Body of pancreas (tissue), 4 donors: ENCODE results near the gene WNT7B. TPM values are rescaled to one million over a fixed set of nuclear protein-coding genes. Genes with fewer than 3 reads are reported as not detected.
A peak's percentile ranks its signal among the peaks of the same experiment; 100 is the strongest.

Experiments
- ATAC-seq: fragments of 150-250 bp; one replicate; pipeline ENCODE4 v1.9.1; 2016
- DNase-seq, 4 donors: peaks; one replicate each; pipeline ENCODE4 v3.0.0-alpha.2; 2019
- H3K27ac ChIP-seq, 4 donors: fragments of 200-600 bp; sonication (generic); 1 replicate in 3 of 4; 2 replicates in 1 of 4; pipeline versions ENCODE4 v1.5.1 to v1.6.1; 2016 to 2019; ENCODE audit warnings: mild to moderate bottlenecking in 1 of 4, mixed read lengths in 1 of 4, moderate library complexity in 1 of 4
- H3K27me3 ChIP-seq, 2 donors: fragments of 200-600 bp; sonication (generic); one replicate each; pipeline ENCODE4 v1.6.0; 2016; ENCODE audit warnings: mild to moderate bottlenecking in 1 of 2
- H3K36me3 ChIP-seq, 2 donors: fragments of 200-600 bp; sonication (generic); replicated peaks in 1 of 2; 2 replicates each; pipeline ENCODE4 v1.5.1; 2016; ENCODE audit warnings: low read depth in 2 of 2; ENCODE audit not compliant: insufficient read depth in 1 of 2
- H3K4me1 ChIP-seq: fragments of 200-600 bp; sonication (generic); one replicate; pipeline ENCODE4 v1.6.0; 2016
- H3K4me3 ChIP-seq, 2 donors: fragments of 200-600 bp; sonication (generic); 1 replicate in 1 of 2; 2 replicates in 1 of 2; pipeline ENCODE4 v1.5.1; 2016 to 2019
- H3K9me3 ChIP-seq, 3 donors: fragments of 200-600 bp; sonication (generic); 1 replicate in 2 of 3; 2 replicates in 1 of 3; pipeline ENCODE4 v1.5.1; 2016
- POLR2A ChIP-seq, 3 donors: fragments of 450-650 bp; IDR thresholded peaks; one replicate each; pipeline ENCODE4 v1.6.1; 2016; ENCODE audit warnings: antibody characterized with exemption in 3 of 3, mild to moderate bottlenecking in 2 of 3
- WGBS, 2 donors: methylation state at CpG; one replicate each; pipeline ENCODE4 v1.1.5; 2017; 5-methylcytosine and 5-hydroxymethylcytosine counted together
- intact Hi-C: fragments of 100-400 bp; cut with DNase I; formaldehyde crosslinking; loops from one replicate; pipeline ENCODE4 v1.15.1; 2023
- total RNA-seq, 2 donors: library from RNA; depleted of rRNA; stranded (reverse); fragments of >200 nt; gene quantifications; one replicate each; pipeline ENCODE4 v1.1.0, GENCODE V29; 2016
- TF ChIP-seq, protein P1 (sequence below), 7 experiments: fragments of 450-650 bp in 4 of 7; fragments of 200-600 bp in 3 of 7; sonication (generic) in 3 of 7; IDR thresholded peaks; one replicate each; pipeline ENCODE4 v1.5.1; 2016 to 2019; ENCODE audit warnings: antibody characterized with exemption in 7 of 7

WNT7B gene
- total RNA-seq, 2 donors from 2014 or later = 2.1 TPM; not detected in 1

DNA sequence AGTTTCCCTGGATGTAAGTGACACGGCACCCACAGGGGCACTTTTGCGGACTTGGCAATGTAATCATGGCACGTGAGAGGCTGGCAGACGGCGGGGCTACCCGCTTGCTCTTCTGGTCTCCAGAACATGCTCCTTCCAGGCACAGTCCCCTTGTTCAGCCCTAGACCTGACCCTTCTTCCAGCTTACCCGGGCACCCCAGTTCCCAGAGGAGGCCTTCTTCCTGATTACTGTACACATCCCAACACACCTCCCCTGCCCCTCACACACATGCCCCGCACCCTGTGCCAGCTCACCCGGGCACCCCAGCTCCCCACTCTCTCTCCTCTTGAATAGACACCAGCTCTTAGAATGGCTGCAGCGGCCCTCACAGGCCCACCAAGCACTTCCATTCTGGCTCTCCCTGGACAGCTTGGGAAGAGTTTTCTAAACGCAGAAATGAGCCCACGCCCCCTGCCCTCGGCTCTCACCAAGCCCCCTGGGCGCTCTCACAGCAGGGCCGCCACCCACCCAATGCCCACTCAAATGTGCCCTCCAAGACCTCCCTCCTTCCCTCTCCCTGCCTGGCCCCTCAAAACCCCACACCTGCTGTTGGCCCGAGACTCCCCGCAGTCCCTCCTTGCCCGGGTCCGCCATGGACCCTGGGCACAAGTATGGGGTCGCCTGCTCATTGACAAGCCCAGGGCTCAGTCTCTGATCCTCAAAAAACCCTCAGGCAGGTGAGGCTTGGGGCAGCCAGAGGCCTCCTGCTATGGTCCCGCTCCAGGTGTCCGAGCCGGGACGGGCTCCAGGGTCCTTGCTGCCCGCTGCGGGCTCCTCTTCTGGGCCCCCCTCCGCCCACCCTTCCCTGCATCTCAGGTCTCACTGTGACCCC lies 88.5 kb downstream of the WNT7B start:
- no peaks in the 10 kb centered on the region for H3K27me3 ChIP-seq
- ATAC-seq = no peak
- no peak overlapping the region for H3K4me3 ChIP-seq
- intact Hi-C loops = no loop called here
- no peak for DNase-seq
- TF ChIP-seq POLR2A (IDR thresholded peaks at IDR 0.05) = no peak
- TF ChIP-seq, protein P1, sequence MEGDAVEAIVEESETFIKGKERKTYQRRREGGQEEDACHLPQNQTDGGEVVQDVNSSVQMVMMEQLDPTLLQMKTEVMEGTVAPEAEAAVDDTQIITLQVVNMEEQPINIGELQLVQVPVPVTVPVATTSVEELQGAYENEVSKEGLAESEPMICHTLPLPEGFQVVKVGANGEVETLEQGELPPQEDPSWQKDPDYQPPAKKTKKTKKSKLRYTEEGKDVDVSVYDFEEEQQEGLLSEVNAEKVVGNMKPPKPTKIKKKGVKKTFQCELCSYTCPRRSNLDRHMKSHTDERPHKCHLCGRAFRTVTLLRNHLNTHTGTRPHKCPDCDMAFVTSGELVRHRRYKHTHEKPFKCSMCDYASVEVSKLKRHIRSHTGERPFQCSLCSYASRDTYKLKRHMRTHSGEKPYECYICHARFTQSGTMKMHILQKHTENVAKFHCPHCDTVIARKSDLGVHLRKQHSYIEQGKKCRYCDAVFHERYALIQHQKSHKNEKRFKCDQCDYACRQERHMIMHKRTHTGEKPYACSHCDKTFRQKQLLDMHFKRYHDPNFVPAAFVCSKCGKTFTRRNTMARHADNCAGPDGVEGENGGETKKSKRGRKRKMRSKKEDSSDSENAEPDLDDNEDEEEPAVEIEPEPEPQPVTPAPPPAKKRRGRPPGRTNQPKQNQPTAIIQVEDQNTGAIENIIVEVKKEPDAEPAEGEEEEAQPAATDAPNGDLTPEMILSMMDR (IDR thresholded peaks at IDR 0.05) = no peak
- peaks cover 8% of the 10 kb centered on the region for H3K4me1 ChIP-seq
- 88 to 90% methylated on average over 24 to 26 of the region's 27 CpGs for WGBS, 2 donors
- no peaks in the 10 kb centered on the region for H3K9me3 ChIP-seq
- H3K36me3 ChIP-seq = no peaks in the 10 kb centered on the region
- H3K27ac ChIP-seq = peak overlapping the region in 1 of 4 donors; percentile 44

DNA sequence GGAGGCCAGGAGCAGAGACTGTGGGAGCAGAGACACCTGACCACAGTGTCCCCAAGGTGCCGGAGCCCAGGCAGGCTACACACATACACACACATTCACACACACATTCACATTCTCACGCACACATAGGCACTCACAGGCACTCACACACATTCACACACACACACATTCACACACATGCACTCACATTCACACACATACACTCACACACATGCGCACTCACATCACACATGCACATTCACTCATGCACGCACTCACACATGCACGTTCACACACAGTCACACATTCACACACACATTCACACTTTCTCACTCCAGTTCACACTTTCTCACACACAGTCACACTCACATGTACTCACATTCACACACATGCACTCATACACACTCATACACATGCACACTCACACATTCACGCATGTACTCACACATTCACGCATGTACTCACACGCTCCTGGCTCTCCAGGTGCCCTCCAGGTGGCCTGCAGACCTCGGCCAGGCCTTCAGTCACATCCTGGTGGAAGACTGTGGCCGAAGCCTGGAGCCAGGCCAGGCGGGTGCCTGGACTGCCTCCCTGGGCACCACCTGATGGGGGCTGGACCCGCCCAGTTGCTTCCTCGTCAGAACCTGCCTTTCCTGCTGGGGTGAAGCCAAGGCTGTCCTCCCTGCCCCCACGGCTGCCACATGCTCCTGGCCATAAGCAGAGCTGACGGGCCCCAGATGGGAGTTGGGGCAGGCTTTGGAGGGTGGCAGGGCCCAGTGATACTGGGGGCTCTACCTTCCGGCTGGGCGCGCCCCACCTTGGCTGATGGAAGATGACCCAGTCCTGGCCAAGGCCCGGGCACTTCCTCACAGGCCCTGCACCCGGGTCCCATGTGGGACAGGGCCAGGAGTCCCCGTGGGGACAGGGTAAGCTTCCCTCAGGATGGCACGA lies 89.5 kb downstream of the WNT7B start:
- Histone ChIP-seq H3K4me1 (peaks cover 8% of the 10 kb centered on the region), H3K27me3 (no peaks in the 10 kb centered on the region), H3K9me3 (no peaks in the 10 kb centered on the region), H3K36me3 (no peaks in the 10 kb centered on the region), H3K27ac (peak overlapping the region in 1 of 4 donors; percentile 44), H3K4me3 (no peak overlapping the region)
- 57 to 71% methylated on average over 13 to 21 of the region's 22 CpGs for WGBS, 2 donors
- peak; percentile 86 for ATAC-seq
- intact Hi-C loops = no loop called here
- peak; percentile 67 to 85 (median 82) for DNase-seq
- TF ChIP-seq, protein P1 (IDR thresholded peaks at IDR 0.05) = peak in 3 of 7 experiments; percentile 11 to 27 (median 16)
- no peak for TF ChIP-seq POLR2A (IDR thresholded peaks at IDR 0.05)

DNA sequence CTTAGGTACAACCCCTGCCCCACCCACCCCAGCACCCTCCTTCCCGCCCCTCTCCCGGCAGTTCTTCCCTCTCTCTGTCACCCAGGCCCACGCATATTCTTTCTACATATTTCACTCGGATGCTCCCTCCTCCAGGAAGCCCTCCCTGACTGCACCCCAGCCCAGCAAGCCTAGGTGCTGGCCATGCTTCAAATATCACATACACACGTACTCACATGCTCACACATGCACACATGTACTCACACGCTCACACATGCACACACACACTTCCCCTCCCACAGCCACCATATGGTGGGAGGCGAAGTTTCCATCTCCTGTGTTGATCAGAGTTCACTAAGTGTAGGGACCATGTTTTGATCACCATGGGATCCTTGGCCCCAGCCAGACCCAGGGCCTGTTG lies 90.4 kb downstream of the WNT7B start:
- no peak for TF ChIP-seq POLR2A (IDR thresholded peaks at IDR 0.05)
- TF ChIP-seq, protein P1 (IDR thresholded peaks at IDR 0.05) = no peak
- ATAC-seq = no peak
- intact Hi-C loops = no loop called here
- DNase-seq = no peak
- H3K36me3 ChIP-seq = no peaks in the 10 kb centered on the region
- H3K4me3 ChIP-seq = no peak overlapping the region
- peaks cover 8% of the 10 kb centered on the region for H3K4me1 ChIP-seq
- WGBS, 2 donors = 83 to 89% methylated on average over 7 of the region's 7 CpGs
- H3K27me3 ChIP-seq = no peaks in the 10 kb centered on the region
- H3K27ac ChIP-seq = no peak overlapping the region
- no peaks in the 10 kb centered on the region for H3K9me3 ChIP-seq

DNA sequence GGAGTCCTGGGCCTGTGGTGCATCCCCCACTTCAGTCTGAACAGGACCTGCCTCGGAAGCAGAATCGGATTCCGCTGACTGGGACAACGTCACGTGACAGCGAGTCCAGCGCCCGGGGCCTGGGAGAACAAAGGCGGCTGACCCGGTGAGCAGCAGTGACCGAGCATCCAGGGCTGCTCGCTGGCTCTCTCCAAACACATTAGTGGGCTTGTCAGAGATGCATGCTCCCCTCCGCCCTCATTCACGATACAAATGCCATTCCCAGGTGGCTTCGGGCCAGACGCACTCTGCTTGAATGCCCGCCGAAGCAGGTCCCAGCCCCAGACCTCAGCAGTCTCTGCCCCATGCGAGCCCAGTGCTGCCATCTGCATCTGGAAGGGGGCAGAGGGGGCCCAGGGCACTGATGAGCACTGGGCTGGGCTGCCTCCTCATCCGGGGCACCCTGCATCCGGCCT lies 91.0 kb downstream of the WNT7B start:
- TF ChIP-seq, protein P1 (IDR thresholded peaks at IDR 0.05) = no peak
- no peak for TF ChIP-seq POLR2A (IDR thresholded peaks at IDR 0.05)
- Histone ChIP-seq H3K36me3 (no peaks in the 10 kb centered on the region), H3K27me3 (no peaks in the 10 kb centered on the region), H3K4me1 (peaks cover 8% of the 10 kb centered on the region), H3K9me3 (no peaks in the 10 kb centered on the region), H3K4me3 (no peak overlapping the region), H3K27ac (no peak overlapping the region)
- intact Hi-C loops = no loop called here
- WGBS, 2 donors = 64 to 70% methylated on average over 2 to 21 of the region's 21 CpGs
- DNase-seq (peak in 2 of 4 donors; percentile 3 to 8), ATAC-seq (no peak)
